IPS-15b (cell line): ENCODE results near the gene STAMBP.
"Not testable (repeated sequence)": the region's sequence is repeated elsewhere in the genome, so short reads cannot be mapped to it uniquely, and the experiment has no call there.

ENCODE experiments used
- H3K27me3 ChIP-seq: one replicate; pipeline ENCODE4 v1.6.1; 2013; ENCODE audit warnings: low read length; ENCODE audit not compliant: control insufficient read depth, insufficient read depth
- H3K36me3 ChIP-seq: one replicate; pipeline ENCODE4 v1.6.1; 2013; ENCODE audit warnings: low read length; ENCODE audit not compliant: control insufficient read depth, insufficient read depth
- H3K4me1 ChIP-seq: one replicate; pipeline ENCODE4 v1.6.1; 2013; ENCODE audit warnings: mild to moderate bottlenecking, low read length; ENCODE audit not compliant: control insufficient read depth, insufficient read depth
- H3K4me3 ChIP-seq: one replicate; pipeline ENCODE4 v1.5.1; 2013; ENCODE audit warnings: low read depth, low read length
- H3K9ac ChIP-seq: one replicate; pipeline ENCODE4 v1.6.1; 2013; ENCODE audit warnings: low read depth, mild to moderate bottlenecking, low read length
- H3K9me3 ChIP-seq: one replicate; pipeline ENCODE4 v1.6.1; 2013; ENCODE audit warnings: mild to moderate bottlenecking, low read length; ENCODE audit not compliant: control insufficient read depth, insufficient read depth

STAMBP gene

GRCh38 chr2:73903313-73903712, 74.6 kb downstream of the STAMBP start:
- Histone ChIP-seq H3K36me3 (no peaks in the 10 kb centered on the region), H3K9ac (no peak overlapping the region), H3K27me3 (no peaks in the 10 kb centered on the region), H3K4me3 (no peak overlapping the region), H3K4me1 (no peaks in the 10 kb centered on the region), H3K9me3 (no peaks in the 10 kb centered on the region)

GRCh38 chr2:73903949-73904613, 75.3 kb downstream of the STAMBP start:
- H3K36me3 ChIP-seq, H3K4me1 ChIP-seq, H3K4me3 ChIP-seq, H3K9me3 ChIP-seq, H3K9ac ChIP-seq, H3K27me3 ChIP-seq: not testable (repeated sequence)

- Histone ChIP-seq H3K4me3 (no peak overlapping the region), H3K9ac (no peak overlapping the region), H3K36me3 (no peaks in the 10 kb centered on the region), H3K27me3 (no peaks in the 10 kb centered on the region), H3K9me3 (no peaks in the 10 kb centered on the region), H3K4me1 (no peaks in the 10 kb centered on the region)
Measured at GRCh38 chr2:73904952-73905351, 76.2 kb downstream of the STAMBP start.

DNA sequence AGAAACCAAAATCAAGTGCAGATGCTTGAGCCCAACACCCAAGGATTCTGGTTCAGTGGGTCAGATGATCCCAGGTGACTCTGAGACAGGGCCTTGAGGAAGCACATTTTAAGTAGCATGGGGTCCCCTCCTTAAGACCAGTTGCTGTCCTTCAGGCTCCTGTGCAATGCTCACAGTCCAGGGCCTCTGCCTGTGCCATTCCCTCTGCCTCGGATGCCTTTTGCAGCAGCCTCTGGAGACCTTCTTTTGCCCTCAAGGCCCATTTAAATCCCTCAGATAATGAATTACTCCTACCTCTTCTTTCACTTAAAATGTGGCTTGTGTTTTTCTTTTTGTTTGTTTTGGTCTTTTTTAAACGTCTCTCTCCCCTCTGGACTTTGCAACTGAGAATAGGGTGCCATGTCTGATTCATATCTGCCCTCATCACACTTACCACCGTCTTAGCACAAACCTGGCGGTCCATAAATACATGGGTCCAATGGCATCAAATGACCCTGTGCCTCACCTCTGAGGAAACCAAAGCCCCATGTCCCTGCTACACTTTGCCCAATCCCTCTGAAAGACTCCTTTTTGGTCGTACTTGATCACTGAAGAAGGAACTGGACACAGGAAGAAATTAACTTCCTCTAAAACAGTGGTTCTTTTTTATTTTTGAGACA, 78.2 kb downstream of the STAMBP start:
- Histone ChIP-seq H3K9ac (no peak overlapping the region), H3K4me3 (no peak overlapping the region), H3K9me3 (no peaks in the 10 kb centered on the region), H3K4me1 (no peaks in the 10 kb centered on the region), H3K36me3 (no peaks in the 10 kb centered on the region), H3K27me3 (no peaks in the 10 kb centered on the region)

DNA sequence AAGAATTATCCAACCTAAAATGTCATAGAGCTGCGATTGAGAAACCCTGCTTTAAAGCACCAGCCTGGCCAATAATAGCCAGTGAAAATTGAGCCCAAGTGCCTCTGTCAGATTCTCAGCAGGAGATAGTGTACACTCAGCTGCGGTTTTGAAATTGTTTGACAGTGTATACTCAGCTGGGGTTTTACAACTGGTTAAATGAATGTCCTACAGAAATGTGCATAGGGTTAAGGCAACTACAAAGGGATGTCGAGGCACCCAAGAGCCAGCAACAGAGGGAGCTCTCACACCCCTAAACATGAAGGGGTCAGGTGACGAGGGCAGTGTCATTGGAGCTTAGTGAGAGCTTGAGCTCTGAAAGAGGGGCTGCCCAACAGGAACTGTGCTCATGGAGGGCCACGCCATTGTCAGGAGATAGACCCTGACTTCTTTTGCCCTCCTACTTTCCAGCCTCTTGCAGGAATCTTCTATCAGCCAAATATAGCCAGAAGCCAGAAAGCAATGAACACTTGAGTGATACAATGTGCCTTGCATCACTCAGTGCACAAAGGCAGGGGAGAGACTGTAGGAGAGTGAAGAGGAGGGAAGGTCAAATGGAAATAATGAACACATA, 79.2 kb downstream of the STAMBP start:
- H3K9me3 ChIP-seq = no peaks in the 10 kb centered on the region
- H3K4me1 ChIP-seq = no peaks in the 10 kb centered on the region
- H3K9ac ChIP-seq = no peak overlapping the region
- no peak overlapping the region for H3K4me3 ChIP-seq
- no peaks in the 10 kb centered on the region for H3K36me3 ChIP-seq
- no peaks in the 10 kb centered on the region for H3K27me3 ChIP-seq

- H3K9ac ChIP-seq = no peak overlapping the region
- no peaks in the 10 kb centered on the region for H3K9me3 ChIP-seq
- no peaks in the 10 kb centered on the region for H3K27me3 ChIP-seq
- no peak overlapping the region for H3K4me3 ChIP-seq
- no peaks in the 10 kb centered on the region for H3K36me3 ChIP-seq
- no peaks in the 10 kb centered on the region for H3K4me1 ChIP-seq
Measured at GRCh38 chr2:73908689-73909652, 80.2 kb downstream of the STAMBP start.

DNA sequence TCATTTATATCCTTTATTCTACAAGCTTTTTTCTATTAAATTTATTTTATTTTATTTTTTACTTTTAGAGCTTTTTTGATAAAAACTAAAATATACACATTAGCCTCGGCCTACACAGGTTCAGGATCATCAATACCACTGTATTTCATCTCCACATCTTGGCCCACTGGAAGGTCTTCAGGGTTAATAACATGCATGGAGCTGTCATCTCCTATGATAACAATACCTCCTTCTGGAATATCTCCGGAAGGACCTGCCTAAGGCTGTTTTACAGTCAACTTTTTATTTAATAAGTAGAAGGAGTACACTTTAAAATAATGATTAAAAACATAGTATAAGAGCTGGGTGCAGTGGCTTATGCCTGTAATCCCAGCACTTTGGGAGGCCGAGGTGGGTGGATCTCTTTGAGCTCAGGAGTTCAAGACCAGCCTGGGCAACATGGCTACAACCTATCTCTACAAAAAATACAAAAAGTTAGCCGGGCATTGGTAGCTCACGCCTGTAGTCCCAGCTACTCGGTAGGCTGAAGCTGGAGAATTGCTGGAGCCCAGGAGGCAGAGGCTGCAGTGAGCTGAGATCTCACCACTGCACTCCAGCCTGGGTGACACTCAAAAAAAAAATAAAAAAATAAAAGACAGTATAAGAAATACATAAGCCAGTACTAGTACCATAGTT, 82.2 kb downstream of the STAMBP start:
- no peaks in the 10 kb centered on the region for H3K4me1 ChIP-seq
- H3K4me3 ChIP-seq = no peak overlapping the region
- no peaks in the 10 kb centered on the region for H3K36me3 ChIP-seq

DNA sequence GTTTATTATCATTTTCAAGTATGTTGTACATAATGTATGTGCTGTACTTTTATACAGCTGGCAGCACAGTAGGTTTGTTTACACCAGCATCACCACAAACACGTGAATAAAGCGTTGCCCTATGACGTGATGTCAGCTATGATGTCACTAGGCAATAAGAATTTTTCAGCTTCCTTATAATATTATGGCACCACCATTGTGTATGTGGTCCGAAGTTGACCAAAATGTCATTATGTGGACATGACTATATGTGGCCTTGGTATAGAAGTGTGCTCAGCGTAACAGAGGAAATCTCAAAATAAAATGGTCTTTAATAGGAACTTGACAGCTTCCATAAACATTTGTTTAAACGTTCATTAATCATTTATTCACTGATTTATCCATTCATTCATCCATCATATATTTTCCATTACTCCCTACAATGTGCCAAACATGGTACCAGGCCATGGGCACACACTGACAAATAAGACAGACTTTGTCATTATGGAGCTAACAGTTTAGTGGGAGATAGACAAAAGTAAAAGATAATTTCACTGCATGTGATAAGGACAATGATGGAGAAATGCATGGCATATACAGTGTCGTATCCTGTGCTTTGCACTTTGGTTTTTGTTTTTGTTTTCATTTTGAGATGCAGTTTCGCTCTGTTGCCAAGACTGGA, 82.9 kb downstream of the STAMBP start:
- H3K36me3 ChIP-seq = no peaks in the 10 kb centered on the region
- no peak overlapping the region for H3K9ac ChIP-seq

More for the DNA sequence above, 82.2 kb downstream of the STAMBP start:
- Histone ChIP-seq H3K9ac (no peak overlapping the region), H3K27me3 (no peaks in the 10 kb centered on the region), H3K9me3 (no peaks in the 10 kb centered on the region)

GRCh38 chr2:73913414-73914054, 84.8 kb downstream of the STAMBP start:
- Histone ChIP-seq H3K36me3 (no peaks in the 10 kb centered on the region), H3K4me3 (no peak overlapping the region), H3K27me3 (no peaks in the 10 kb centered on the region), H3K4me1 (no peaks in the 10 kb centered on the region), H3K9me3 (no peaks in the 10 kb centered on the region), H3K9ac (no peak overlapping the region)

More for the DNA sequence above, 82.9 kb downstream of the STAMBP start:
- Histone ChIP-seq H3K9me3 (no peaks in the 10 kb centered on the region), H3K4me1 (no peaks in the 10 kb centered on the region), H3K27me3 (no peaks in the 10 kb centered on the region), H3K4me3 (no peak overlapping the region)

GRCh38 chr2:73914667-73915066, 85.9 kb downstream of the STAMBP start:
- Histone ChIP-seq H3K4me3 (no peak overlapping the region), H3K9me3 (no peaks in the 10 kb centered on the region), H3K4me1 (no peaks in the 10 kb centered on the region), H3K9ac (no peak overlapping the region), H3K27me3 (no peaks in the 10 kb centered on the region), H3K36me3 (no peaks in the 10 kb centered on the region)
